Measurements from ENCODE around the gene DISC1.

- TF ChIP-seq EZH2phosphoT487 (IDR thresholded peaks at IDR 0.05; ENCODE audit: insufficient read depth, low read depth), result no peak
- no peak for TF ChIP-seq EZH2 (IDR thresholded peaks at IDR 0.05; ENCODE audit: insufficient read depth, poor library complexity, severe bottlenecking)
Measured at GRCh38 chr1:231903586-231904081, 277.0 kb downstream of the DISC1 start.

Data from GM23248 (cell line).